Smooth muscle cell of the coronary artery (primary cell): ENCODE results near the gene FOXE3. TPM values are rescaled to one million over a fixed set of nuclear protein-coding genes. Genes with fewer than 3 reads are reported as not detected.

ENCODE experiments used
- total RNA-seq: library from RNA; depleted of rRNA; stranded (reverse); fragments of >200 nt; gene quantifications from 2 replicates; pipeline ENCODE4 v1.2.3, GENCODE V29; 2014; ENCODE audit warnings: low replicate concordance

Gene FOXE3
- not detected in 2 replicates for total RNA-seq

GRCh38 chr1:47415728-47416318 lies at the start of gene FOXE3:
FOXE3 (plus strand) TSS chr1:47416285; CDS start chr1:47416316, 31 bp downstream.

GRCh38 chr1:47437447-47438164 lies 21.5 kb downstream of the FOXE3 start, which contains the start of gene FOXD2:
FOXD2 (plus strand) TSS chr1:47438044; CDS start chr1:47438136, 92 bp downstream.

Other genes starting within 250 kb of the FOXE3 start
- gene PDZK1IP1, start 226.2 kb upstream of the FOXE3 start, total RNA-seq = 0.60 TPM in 1 of 2 replicates, not detected in the other
- 0.12 and 0.45 TPM in 2 replicates for gene TAL1, start 184.1 kb upstream of the FOXE3 start, total RNA-seq
- gene STIL, start 102.1 kb upstream of the FOXE3 start, total RNA-seq = 1.2 and 3.2 TPM in 2 replicates
- gene CMPK1, start 82.5 kb upstream of the FOXE3 start, total RNA-seq = 103 and 104 TPM in 2 replicates
- 0.08 TPM in 1 of 2 replicates, not detected in the other for gene FOXD2, start 21.8 kb downstream of the FOXE3 start, total RNA-seq